ENCODE data around the gene ARHGAP26.
A peak's percentile ranks its signal among the peaks of the same experiment; 100 is the strongest.
"Not testable (repeated sequence)": the region's sequence is repeated elsewhere in the genome, so short reads cannot be mapped to it uniquely, and the experiment has no call there.

The ARHGAP26 gene

GRCh38 chr5:143065185-143065965 is 295.2 kb downstream of the ARHGAP26 start:
- no peak for DNase-seq (ENCODE audit: low spot score)

- no peak for DNase-seq (ENCODE audit: low spot score)
Observed at GRCh38 chr5:143065996-143066522, 295.9 kb downstream of the ARHGAP26 start.

GRCh38 chr5:143066556-143067281 is 296.5 kb downstream of the ARHGAP26 start:
- DNase-seq (ENCODE audit: low spot score) = no peak

- DNase-seq (ENCODE audit: low spot score) = no peak
Observed at GRCh38 chr5:143068712-143069111, 298.5 kb downstream of the ARHGAP26 start.

GRCh38 chr5:143071927-143072326 is 301.8 kb downstream of the ARHGAP26 start:
- DNase-seq (ENCODE audit: low spot score) = no peak

- no peak for DNase-seq (ENCODE audit: low spot score)
Observed at GRCh38 chr5:143072734-143073133, 302.6 kb downstream of the ARHGAP26 start.

- DNase-seq (ENCODE audit: low spot score) = no peak
Observed at GRCh38 chr5:143073766-143074165, 303.6 kb downstream of the ARHGAP26 start.

- no peak for DNase-seq (ENCODE audit: low spot score)
Observed at GRCh38 chr5:143074414-143074996, 304.3 kb downstream of the ARHGAP26 start.

- DNase-seq (ENCODE audit: low spot score) = no peak
Observed at GRCh38 chr5:143076377-143076776, 306.2 kb downstream of the ARHGAP26 start.

GRCh38 chr5:143077453-143078103 is 307.4 kb downstream of the ARHGAP26 start:
- DNase-seq (ENCODE audit: low spot score) = no peak

GRCh38 chr5:143078313-143078712 is 308.1 kb downstream of the ARHGAP26 start:
- peak; percentile 20 for DNase-seq (ENCODE audit: low spot score)

GRCh38 chr5:143078971-143079370 is 308.8 kb downstream of the ARHGAP26 start:
- DNase-seq (ENCODE audit: low spot score) = no peak

GRCh38 chr5:143080407-143080806 is 310.2 kb downstream of the ARHGAP26 start:
- DNase-seq (ENCODE audit: low spot score) = no peak

GRCh38 chr5:143080982-143081381 is 310.8 kb downstream of the ARHGAP26 start:
- no peak for DNase-seq (ENCODE audit: low spot score)

GRCh38 chr5:143083006-143083405 is 312.8 kb downstream of the ARHGAP26 start:
- no peak for DNase-seq (ENCODE audit: low spot score)

GRCh38 chr5:143084407-143084806 is 314.2 kb downstream of the ARHGAP26 start:
- no peak for DNase-seq (ENCODE audit: low spot score)

GRCh38 chr5:143085319-143085917 is 315.2 kb downstream of the ARHGAP26 start:
- no peak for DNase-seq (ENCODE audit: low spot score)

GRCh38 chr5:143086546-143086907 is 316.4 kb downstream of the ARHGAP26 start:
- no peak for DNase-seq (ENCODE audit: low spot score)

- peak; percentile 63 for DNase-seq (ENCODE audit: low spot score)
Observed at GRCh38 chr5:143086908-143087637, 316.9 kb downstream of the ARHGAP26 start.

GRCh38 chr5:143088702-143089101 is 318.5 kb downstream of the ARHGAP26 start:
- DNase-seq (ENCODE audit: low spot score) = not testable (repeated sequence)

GRCh38 chr5:143090044-143090443 is 319.9 kb downstream of the ARHGAP26 start:
- DNase-seq (ENCODE audit: low spot score) = not testable (repeated sequence)
